ENCODE measurements around the gene COQ9. TPM values are rescaled to one million over a fixed set of nuclear protein-coding genes. Genes with fewer than 3 reads are reported as not detected.
"Not testable (repeated sequence)": the region's sequence is repeated elsewhere in the genome, so short reads cannot be mapped to it uniquely, and the experiment has no call there.

Gene COQ9
- 156 TPM for total RNA-seq
- long read RNA-seq, transcript COQ9-201 (9 exons, 1,677 nt): major isoform, 416 of 493 reads
- long read RNA-seq, partial matches to known transcripts: 20 of 493 reads
- long read RNA-seq, other reads (novel, unspliced or antisense): 51 of 493 reads

DNA sequence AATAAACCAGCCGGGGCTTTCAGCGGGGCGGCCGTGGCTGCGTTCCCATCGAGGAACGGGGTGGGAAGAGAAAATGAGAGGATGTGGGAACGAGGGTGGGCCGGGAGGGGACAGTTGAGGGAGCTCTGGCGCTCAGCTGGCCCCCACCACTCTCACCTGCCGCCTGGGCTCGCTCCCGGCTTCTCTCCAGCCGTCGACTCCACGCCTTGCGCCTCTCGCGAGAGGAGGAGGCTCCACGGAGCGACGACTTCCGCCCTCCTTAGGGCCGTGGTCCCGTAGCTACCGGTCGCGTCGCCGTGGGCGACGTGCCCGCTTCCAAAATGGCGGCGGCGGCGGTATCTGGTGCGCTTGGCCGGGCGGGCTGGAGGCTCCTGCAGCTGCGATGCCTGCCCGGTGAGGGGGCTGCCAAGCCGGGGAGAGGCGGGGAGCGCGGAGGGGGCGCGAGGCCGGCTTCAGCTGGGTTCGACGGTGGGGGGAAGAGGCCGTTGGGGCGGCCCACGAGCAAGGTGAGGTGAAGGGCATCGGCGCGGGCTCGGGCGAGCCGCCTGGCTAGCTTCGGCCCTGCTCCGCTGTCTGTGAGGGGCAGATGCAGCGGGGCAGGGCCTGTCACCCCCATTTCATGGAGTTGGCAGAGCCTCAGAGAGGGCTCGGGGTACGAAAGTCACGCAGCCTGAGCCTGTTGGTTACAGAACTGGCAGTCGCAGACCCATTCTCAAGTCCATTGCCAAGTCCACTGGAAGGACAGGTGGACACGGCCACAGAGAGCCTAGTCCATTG, at the start of gene COQ9, which contains the start of gene CIAPIN1:
TSS of gene COQ9 (plus strand) at position 294 of the 777 bp plus-strand sequence. CDS start at position 321, 27 bp downstream.
TSS of gene CIAPIN1 (minus strand) at position 200 of the 777 bp plus-strand sequence. CDS start 6,457 bp downstream, outside the sequence.
- intact Hi-C loops (cut with DNase I): loop anchor here (1.0 to 5.0 kb wide), 2 partner anchors 40 to 147 kb away; partner anchors contain the start of gene DOK4
- DNase-seq (ENCODE audit: low spot score): peak; percentile 98

DNA sequence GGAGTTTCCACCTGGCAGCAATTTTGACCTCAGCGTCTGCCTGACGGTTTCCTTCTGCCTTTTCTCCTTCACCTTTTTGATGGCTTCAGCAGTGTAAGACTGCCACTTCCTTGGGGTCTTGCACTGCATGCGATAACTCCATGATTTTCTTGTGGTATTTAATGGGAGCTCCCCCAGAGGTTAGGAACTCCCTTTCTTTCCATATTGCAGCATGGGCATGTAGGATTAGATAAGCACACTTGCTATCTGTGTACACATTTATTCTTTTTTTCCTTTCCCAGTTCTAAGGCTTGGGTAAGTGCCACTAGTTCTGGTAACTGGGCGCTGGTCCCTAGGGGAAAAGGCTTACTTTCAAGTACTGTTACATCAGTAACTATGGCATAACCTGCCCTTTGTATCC, 49.8 kb upstream of the COQ9 start:
- intact Hi-C loops (cut with DNase I); DNase-seq (ENCODE audit: low spot score): not testable (repeated sequence)

GRCh38 chr16:57401943-57402640, 45.2 kb upstream of the COQ9 start:
- no peak for DNase-seq (ENCODE audit: low spot score)
- intact Hi-C loops (cut with DNase I): no loop called here

- DNase-seq (ENCODE audit: low spot score): no peak
- intact Hi-C loops (cut with DNase I): no loop called here
Observed at GRCh38 chr16:57403965-57404817, 43.1 kb upstream of the COQ9 start, which contains the start of gene CCL17. Gene CCL17, plus strand, starts transcription at chr16:57404767. Its CDS starts 9,166 bp downstream, at chr16:57413933.

- intact Hi-C loops (cut with DNase I): no loop called here
- DNase-seq (ENCODE audit: low spot score): no peak
Observed at GRCh38 chr16:57405097-57405496, 42.2 kb upstream of the COQ9 start.

DNA sequence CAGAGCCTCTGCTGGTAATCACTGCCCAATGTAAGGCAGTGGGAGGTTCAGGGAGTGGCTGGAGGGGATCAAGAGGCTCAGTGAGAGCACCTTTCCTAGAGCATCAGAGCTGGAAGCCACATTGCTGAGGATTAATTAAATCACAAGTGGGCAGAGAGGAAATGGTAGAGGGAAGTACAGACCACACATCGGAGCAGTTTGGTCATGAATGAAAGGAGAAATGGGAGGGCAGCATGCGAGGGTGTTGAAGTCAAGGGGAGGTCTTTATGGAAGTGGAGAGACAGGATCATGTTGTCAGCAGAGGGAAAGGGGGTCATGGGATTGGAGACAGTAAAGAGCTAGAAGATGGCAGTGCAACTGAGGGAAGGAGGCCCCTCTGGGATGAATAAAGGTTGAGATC, 40.4 kb upstream of the COQ9 start:
- intact Hi-C loops (cut with DNase I): no loop called here

DNA sequence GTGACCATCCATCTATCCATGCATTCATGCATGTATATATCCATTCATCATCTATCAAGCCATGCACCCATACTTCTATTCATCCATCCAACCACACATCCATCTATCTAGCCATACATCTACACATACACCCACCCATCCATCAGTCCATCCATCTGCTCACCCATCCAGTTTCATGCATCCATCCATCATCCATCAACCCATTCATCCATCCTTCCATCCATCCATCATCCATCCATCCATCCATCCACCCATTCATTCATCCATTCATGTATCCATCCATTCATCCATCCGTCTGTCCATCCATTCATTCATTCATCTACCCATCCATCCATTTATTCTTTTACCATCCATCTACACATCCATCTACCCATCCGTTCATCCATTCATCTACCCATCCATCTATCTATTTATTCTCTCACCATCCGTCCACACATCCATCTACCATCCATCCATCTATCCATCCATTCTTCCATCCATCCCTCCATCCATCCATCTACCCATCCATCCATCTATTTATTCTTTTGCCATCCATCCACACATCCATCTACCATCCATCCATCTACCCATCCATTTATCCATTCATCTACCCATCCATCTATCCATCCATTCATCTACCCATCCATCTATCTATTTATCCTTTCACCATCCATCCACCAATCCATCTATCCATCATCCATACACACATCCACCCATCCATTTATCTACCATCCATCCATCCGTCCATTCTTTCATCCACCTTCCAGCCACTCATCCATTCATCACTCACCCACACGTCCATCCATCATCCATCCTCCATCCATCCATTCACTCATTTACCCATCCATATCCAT, 39.5 kb upstream of the COQ9 start:
- intact Hi-C loops (cut with DNase I): no loop called here
- DNase-seq (ENCODE audit: low spot score): no peak

More for the DNA sequence above, 40.4 kb upstream of the COQ9 start:
- no peak for DNase-seq (ENCODE audit: low spot score)

- DNase-seq (ENCODE audit: low spot score): no peak
- intact Hi-C loops (cut with DNase I): no loop called here
Observed at GRCh38 chr16:57409065-57409464, 38.2 kb upstream of the COQ9 start.

- intact Hi-C loops (cut with DNase I): loop anchor here (5.0 to 10.0 kb wide), 2 partner anchors 33 to 325 kb away; no protein-coding TSS in a partner anchor
- peak; percentile 71 for DNase-seq (ENCODE audit: low spot score)
Observed at GRCh38 chr16:57409870-57410587, 37.2 kb upstream of the COQ9 start.

DNA sequence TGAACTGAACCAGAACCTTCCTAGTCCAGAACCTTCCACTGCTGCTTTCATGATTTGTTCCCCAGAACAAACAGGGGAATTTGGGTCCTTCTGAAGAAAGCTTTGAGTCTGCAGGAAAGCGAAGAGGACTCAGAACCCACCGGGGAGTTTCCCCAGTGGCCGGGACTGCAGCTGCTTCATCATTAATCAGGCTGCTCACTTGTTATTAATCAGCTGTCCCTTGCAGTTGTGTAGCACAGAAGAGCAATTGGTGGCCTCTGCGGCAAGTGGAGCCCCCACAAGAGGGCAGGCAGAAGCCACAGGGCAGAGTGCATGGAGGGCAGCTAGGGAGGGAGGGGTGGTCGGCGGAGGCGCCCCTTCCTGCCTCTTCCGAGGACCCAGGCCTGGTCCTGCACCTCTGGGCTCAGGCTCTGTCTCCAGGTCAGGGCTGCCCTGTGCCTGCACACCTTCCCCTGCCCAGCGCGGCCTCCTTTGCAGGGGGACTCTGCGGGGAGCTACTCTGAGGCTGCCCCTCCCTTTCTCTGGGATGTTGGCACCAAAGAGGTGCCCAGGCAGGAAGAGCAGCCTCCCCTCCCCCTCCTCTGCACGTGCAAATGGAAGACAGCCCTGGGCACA, 35.8 kb upstream of the COQ9 start:
- DNase-seq (ENCODE audit: low spot score): peak; percentile 72
- intact Hi-C loops (cut with DNase I): loop anchor here (5.0 to 10.0 kb wide), 2 partner anchors 34 to 327 kb away; no protein-coding TSS in a partner anchor

GRCh38 chr16:57412584-57412983, 34.7 kb upstream of the COQ9 start:
- peak; percentile 70 for DNase-seq (ENCODE audit: low spot score)
- intact Hi-C loops (cut with DNase I): loop anchor here (5.0 to 10.0 kb wide), 2 partner anchors 35 to 328 kb away; no protein-coding TSS in a partner anchor

- DNase-seq (ENCODE audit: low spot score): peak; percentile 63
- intact Hi-C loops (cut with DNase I): loop anchor here (5.0 to 10.0 kb wide), 2 partner anchors 36 to 329 kb away; no protein-coding TSS in a partner anchor
Observed at GRCh38 chr16:57413301-57413730, 34.0 kb upstream of the COQ9 start.

GRCh38 chr16:57413733-57414132, 33.5 kb upstream of the COQ9 start:
- intact Hi-C loops (cut with DNase I): loop anchor here (5.0 to 10.0 kb wide), 2 partner anchors 36 to 329 kb away; no protein-coding TSS in a partner anchor
- DNase-seq (ENCODE audit: low spot score): peak; percentile 63

DNA sequence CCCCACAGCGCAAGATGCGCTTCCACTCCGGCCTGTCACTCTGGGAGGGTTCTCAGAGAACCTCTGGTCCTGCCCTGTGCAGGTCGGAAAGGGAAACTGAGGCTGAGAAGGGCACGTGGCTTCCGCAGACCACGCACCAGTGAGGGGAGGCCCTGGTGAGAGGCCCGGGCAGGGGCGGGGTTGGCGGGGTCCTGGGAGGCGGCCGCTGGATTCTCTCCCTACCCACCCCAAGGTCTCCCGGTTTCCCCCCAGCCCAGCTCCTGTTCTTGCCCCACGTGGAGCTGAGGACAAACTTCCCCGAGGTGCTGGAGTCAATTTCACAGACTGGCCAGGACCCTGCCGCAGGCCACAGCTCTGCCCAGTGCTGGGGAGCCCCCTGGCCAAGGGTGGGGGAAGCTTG, 31.2 kb upstream of the COQ9 start:
- peak; percentile 65 for DNase-seq (ENCODE audit: low spot score)
- intact Hi-C loops (cut with DNase I): loop anchor here (10.0 kb wide), 1 partner anchor 331 kb away; no protein-coding TSS in a partner anchor

DNA sequence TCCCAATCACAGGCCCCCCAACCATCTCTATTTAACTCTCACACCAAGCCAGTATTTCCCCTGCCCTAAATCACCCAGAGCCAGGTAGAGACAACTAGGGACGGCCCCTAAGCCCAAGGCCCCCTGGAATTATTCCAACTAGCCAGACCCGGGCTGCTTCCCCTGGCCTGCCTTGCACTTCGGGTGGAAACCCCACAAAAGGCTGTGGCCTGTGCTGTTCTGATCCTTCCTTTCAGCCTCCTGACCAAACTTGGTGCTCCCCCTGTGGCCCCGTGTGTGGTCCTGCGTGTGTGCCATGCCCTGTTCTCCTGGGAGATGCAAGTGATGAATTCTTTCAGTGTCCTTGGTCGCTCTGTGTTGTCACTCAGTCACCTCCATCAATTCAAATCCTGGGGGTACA, 27.8 kb upstream of the COQ9 start:
- DNase-seq (ENCODE audit: low spot score): no peak
- intact Hi-C loops (cut with DNase I): loop anchor here (2.0 to 10.0 kb wide), 2 partner anchors 99 to 335 kb away; no protein-coding TSS in a partner anchor

DNA sequence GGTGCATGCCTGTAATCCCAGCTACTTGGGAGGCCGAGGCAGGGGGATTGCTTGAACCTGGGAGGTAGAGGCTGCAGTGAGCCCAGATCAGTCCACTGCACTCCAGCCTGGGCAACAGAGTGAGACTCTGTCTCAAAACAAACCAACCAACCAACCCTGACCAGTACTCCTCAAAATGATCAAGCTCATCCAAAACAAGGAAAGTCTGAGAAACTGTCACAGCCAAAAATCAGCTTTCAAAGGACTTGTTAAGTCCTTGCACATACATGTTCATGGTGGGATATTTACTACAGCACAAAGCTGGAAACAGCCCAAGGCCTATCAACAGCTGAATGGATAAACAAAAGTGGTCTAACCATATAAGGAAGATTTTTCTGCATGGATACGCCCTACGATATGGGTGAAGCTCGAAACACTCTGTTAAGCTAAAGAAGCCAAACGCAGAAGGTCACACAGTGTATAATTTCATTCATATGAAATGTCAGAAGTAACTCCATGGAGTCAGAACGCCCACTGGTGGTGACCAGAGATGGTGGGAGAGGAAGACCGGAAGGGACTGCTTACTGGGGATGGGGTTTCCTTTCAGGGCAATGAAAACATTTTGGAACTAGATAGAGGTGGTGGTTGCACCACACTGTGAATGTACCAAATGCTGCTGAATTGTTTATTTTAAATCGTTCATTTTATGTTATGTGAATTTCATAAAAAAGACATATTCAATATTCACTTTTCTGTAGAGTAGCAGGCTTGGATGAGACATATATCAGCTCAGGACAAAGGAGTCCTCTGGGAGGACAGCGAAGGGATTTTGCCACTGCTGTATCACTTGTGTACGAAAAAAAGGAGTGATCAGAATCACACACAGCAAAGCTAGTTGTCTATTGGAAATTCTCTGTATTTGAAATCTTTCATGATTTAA, 25.0 kb upstream of the COQ9 start:
- DNase-seq (ENCODE audit: low spot score): no peak
- intact Hi-C loops (cut with DNase I): no loop called here
